Measurements from ENCODE around the gene LMF2.
"Not testable (repeated sequence)": the region's sequence is repeated elsewhere in the genome, so short reads cannot be mapped to it uniquely, and the experiment has no call there.

LMF2 gene

GRCh38 chr22:50522806-50523438 lies 15.4 kb upstream of the LMF2 start:
- no peak for DNase-seq

GRCh38 chr22:50522208-50522805 lies 14.8 kb upstream of the LMF2 start:
- no peak for DNase-seq

GRCh38 chr22:50521710-50522109 lies 14.2 kb upstream of the LMF2 start:
- DNase-seq = no peak

GRCh38 chr22:50520826-50521453 lies 13.4 kb upstream of the LMF2 start:
- DNase-seq = no peak

GRCh38 chr22:50520184-50520583 lies 12.7 kb upstream of the LMF2 start:
- DNase-seq = not testable (repeated sequence)

GRCh38 chr22:50519151-50519550 lies 11.6 kb upstream of the LMF2 start:
- DNase-seq = no peak

GRCh38 chr22:50518606-50519005 lies 11.1 kb upstream of the LMF2 start:
- no peak for DNase-seq

GRCh38 chr22:50517495-50518260 lies 10.2 kb upstream of the LMF2 start:
- DNase-seq = no peak

GRCh38 chr22:50516891-50517290 lies 9.4 kb upstream of the LMF2 start:
- DNase-seq = no peak

GRCh38 chr22:50516068-50516467 lies 8.6 kb upstream of the LMF2 start:
- DNase-seq = no peak

GRCh38 chr22:50513175-50513574 lies 5.7 kb upstream of the LMF2 start:
- no peak for DNase-seq

- DNase-seq = no peak
Observed at GRCh38 chr22:50508897-50509296, 1.4 kb upstream of the LMF2 start.

GRCh38 chr22:50507991-50508884 lies 736 bp upstream of the LMF2 start, which contains the start of gene NCAPH2:
NCAPH2 (plus strand) TSS chr22:50508224; CDS start chr22:50508338, 114 bp downstream.
- peak; percentile 97 for DNase-seq

GRCh38 chr22:50506611-50507420 lies 686 bp downstream of the LMF2 start:
- no peak for DNase-seq

GRCh38 chr22:50505776-50506610 lies 1.5 kb downstream of the LMF2 start:
- no peak for DNase-seq

- no peak for DNase-seq
Observed at GRCh38 chr22:50505276-50505775, 2.2 kb downstream of the LMF2 start.

GRCh38 chr22:50504369-50505211 lies 2.9 kb downstream of the LMF2 start:
- no peak for DNase-seq

- no peak for DNase-seq
Observed at GRCh38 chr22:50503475-50504145, 3.9 kb downstream of the LMF2 start.
